OCI-LY7 (cell line): Measurements from ENCODE around the gene NPR3. TPM values are rescaled to one million over a fixed set of nuclear protein-coding genes. Genes with fewer than 3 reads are reported as not detected.

ENCODE experiments used
- Bru-seq: library from RNA; stranded (reverse); fragments of 400-500 nt; gene quantifications from one replicate; lab custom pipeline; 2021; lab: Mats Ljungman, UMichigan
- BruChase-seq, 2 experiments: library from RNA; stranded (reverse); fragments of 400-500 nt; gene quantifications; one replicate each; lab custom pipeline; 2021; lab: Mats Ljungman, UMichigan
- BruUV-seq: library from RNA; stranded (reverse); fragments of 400-500 nt; replicated peaks from 2 replicates; lab custom pipeline; 2021; lab: Mats Ljungman, UMichigan
- CTCF ChIA-PET: fragments of 300-600 bp; sonication (Branson Sonifier 250); formaldehyde crosslinking; loops from one replicate; lab custom pipeline; 2022; ENCODE audit warnings: antibody characterized with exemption; ENCODE audit not compliant: unreplicated experiment; lab: Charles Lee
- POLR2A ChIA-PET: fragments of 300-600 bp; sonication (Branson Sonifier 250); formaldehyde crosslinking; loops from one replicate; lab custom pipeline; 2022; ENCODE audit warnings: antibody characterized with exemption; lab: Charles Lee
- DNase-seq: peaks from one replicate; pipeline ENCODE4 v3.0.0-alpha.2; 2015; ENCODE audit warnings: low spot score
- H2AFZ ChIP-seq: fragments of 200-600 bp; sonication (generic), shearing (Covaris generic); 2 replicates; pipeline ENCODE4 v1.6.1; 2014; ENCODE audit warnings: mild to moderate bottlenecking, antibody characterized with exemption, low read length, moderate library complexity
- H3K27ac ChIP-seq: fragments of 200-600 bp; sonication (generic); 2 replicates; pipeline ENCODE4 v1.5.1; 2014; ENCODE audit warnings: mixed run types, low read depth, mild to moderate bottlenecking, moderate library complexity, low read length, inconsistent platforms; ENCODE audit not compliant: poor library complexity, severe bottlenecking
- H3K36me3 ChIP-seq: fragments of 200-600 bp; sonication (generic); 2 replicates; pipeline ENCODE4 v1.6.1; 2014; ENCODE audit warnings: mild to moderate bottlenecking, antibody characterized with exemption, low read length, moderate library complexity, mixed read lengths; ENCODE audit not compliant: insufficient read depth
- H3K4me1 ChIP-seq: fragments of 200-600 bp; sonication (generic); 2 replicates; pipeline ENCODE4 v1.5.1; 2014; ENCODE audit warnings: mild to moderate bottlenecking, low read length; ENCODE audit not compliant: insufficient read depth, poor library complexity, severe bottlenecking
- H3K4me2 ChIP-seq: fragments of 200-600 bp; sonication (generic); 2 replicates; pipeline ENCODE4 v1.6.1; 2014; ENCODE audit warnings: mild to moderate bottlenecking, low read length
- H3K4me3 ChIP-seq: fragments of 200-600 bp; sonication (generic); 2 replicates; pipeline ENCODE4 v1.5.1; 2014; ENCODE audit warnings: mild to moderate bottlenecking, low read depth, low read length; ENCODE audit not compliant: poor library complexity, severe bottlenecking
- H3K79me2 ChIP-seq: fragments of 200-600 bp; sonication (generic); 2 replicates; pipeline ENCODE4 v1.6.1; 2016; ENCODE audit warnings: low read depth, mild to moderate bottlenecking, low read length, moderate library complexity, mixed read lengths; ENCODE audit not compliant: insufficient read depth
- H3K9me2 ChIP-seq: fragments of 200-600 bp; sonication (generic); 2 replicates; pipeline ENCODE4 v1.6.1; 2016; ENCODE audit warnings: mild to moderate bottlenecking, low read length, mixed read lengths; ENCODE audit not compliant: insufficient read depth
- H3K9me3 ChIP-seq: fragments of 200-600 bp; sonication (generic); 2 replicates; pipeline ENCODE4 v1.6.1; 2014; ENCODE audit warnings: mild to moderate bottlenecking, mixed run types, low read length, mixed read lengths
- H4K20me1 ChIP-seq: fragments of 200-600 bp; sonication (generic); 2 replicates; pipeline ENCODE4 v1.6.1; 2014; ENCODE audit warnings: mild to moderate bottlenecking, antibody characterized with exemption, low read length, moderate library complexity, mixed read lengths; ENCODE audit not compliant: insufficient read depth
- CTCF ChIP-seq: fragments of 200-600 bp; sonication (generic); conservative IDR thresholded peaks from 2 replicates; pipeline ENCODE4 v1.5.1; 2014; ENCODE audit warnings: mild to moderate bottlenecking, antibody characterized with exemption, low read length, moderate library complexity, mixed read lengths
- EZH2phosphoT487 ChIP-seq: fragments of 200-600 bp; sonication (generic); IDR thresholded peaks from 2 replicates; pipeline ENCODE4 v1.6.1; 2018; ENCODE audit warnings: low read depth, borderline replicate concordance, mild to moderate bottlenecking, mixed run types, antibody characterized with exemption, low read length, moderate library complexity, mixed read lengths
- intact Hi-C: fragments of 100-400 bp; cut with micrococcal nuclease; formaldehyde crosslinking; loops from one replicate; pipeline ENCODE4 v1.10.0; 2022; ENCODE audit not compliant: unreplicated experiment
- long read RNA-seq: library from polyadenylated mRNA; stranded (forward); transcript quantifications from one replicate; pipeline ENCODE4 v2.0.0, GENCODE V29; 2022
- total RNA-seq, 2 experiments: library from RNA; depleted of rRNA in 1 of 2; stranded (reverse); fragments of >200 nt in 1 of 2; shearing (Covaris generic) in 1 of 2; gene quantifications; 2 replicates each; pipeline ENCODE4 v1.2.3, GENCODE V29; 2014 to 2022

Gene NPR3
- total RNA-seq (2014; rRNA removed; shearing (Covaris generic)) (not detected in 2 replicates), total RNA-seq (2022) (not detected in 2 replicates), Bru-seq, nascent RNA (not detected), BruChase-seq, experiment 1, labeled RNA remaining after a 6-hour chase (percentile 2 among the genes with signal in this experiment), BruChase-seq, experiment 2, labeled RNA remaining after a 2-hour chase (percentile 3 among the genes with signal in this experiment)
- long read RNA-seq, result 0 reads

- Histone ChIP-seq H3K4me2 (no peak within 1 kb of the TSS), H3K79me2 (no peaks in the 10 kb centered on the region), H2AFZ (no peak within 1 kb of the TSS), H3K9me2 (no peaks in the 10 kb centered on the region), H3K4me3 (no peak within 1 kb of the TSS), H3K4me1 (no peaks in the 10 kb centered on the region), H3K9me3 (no peaks in the 10 kb centered on the region), H4K20me1 (no peaks in the 10 kb centered on the region), H3K27ac (no peak within 1 kb of the TSS), H3K36me3 (no peaks in the 10 kb centered on the region)
- ChIA-PET POLR2A (interaction anchor here (0.6 kb wide), 1 partner anchor 78 kb away, joined by 3 read pairs; no protein-coding TSS in a partner anchor), CTCF (no interaction called here)
- BruUV-seq, result no TSS peak
- intact Hi-C loops, result no loop called here
- DNase-seq, result no peak
- TF ChIP-seq CTCF (no peak), EZH2phosphoT487 (no peak)
Measured at GRCh38 chr5:32710550-32711361, at the start of gene NPR3. TSS of gene NPR3 (plus strand) at chr5:32711321. CDS start at chr5:32711777, 456 bp downstream.

GRCh38 chr5:32664523-32664922 is 46.6 kb upstream of the NPR3 start:
- Histone ChIP-seq H2AFZ (no peak overlapping the region), H4K20me1 (no peaks in the 10 kb centered on the region), H3K79me2 (no peaks in the 10 kb centered on the region), H3K4me1 (no peaks in the 10 kb centered on the region), H3K9me3 (no peaks in the 10 kb centered on the region), H3K4me2 (no peak overlapping the region), H3K4me3 (no peak overlapping the region), H3K9me2 (no peaks in the 10 kb centered on the region), H3K36me3 (no peaks in the 10 kb centered on the region), H3K27ac (no peak overlapping the region)
- DNase-seq, result no peak
- CTCF ChIA-PET, result no interaction called here
- POLR2A ChIA-PET, result no interaction called here
- BruUV-seq, result no TSS peak
- no peak for TF ChIP-seq EZH2phosphoT487
- TF ChIP-seq CTCF, result no peak
- intact Hi-C loops, result no loop called here

- no peaks in the 10 kb centered on the region for H3K36me3 ChIP-seq
- no peak for TF ChIP-seq CTCF
- no peak for TF ChIP-seq EZH2phosphoT487
- no peak overlapping the region for H3K4me2 ChIP-seq
- no peak overlapping the region for H3K27ac ChIP-seq
- intact Hi-C loops, result no loop called here
- no peaks in the 10 kb centered on the region for H3K9me3 ChIP-seq
- H3K4me1 ChIP-seq, result no peaks in the 10 kb centered on the region
- BruUV-seq, result no TSS peak
- POLR2A ChIA-PET, result no interaction called here
- no peak overlapping the region for H3K4me3 ChIP-seq
- DNase-seq, result no peak
- no peaks in the 10 kb centered on the region for H3K9me2 ChIP-seq
- no peaks in the 10 kb centered on the region for H3K79me2 ChIP-seq
- no peaks in the 10 kb centered on the region for H4K20me1 ChIP-seq
- H2AFZ ChIP-seq, result no peak overlapping the region
- CTCF ChIA-PET, result no interaction called here
Measured at GRCh38 chr5:32668552-32668951, 42.6 kb upstream of the NPR3 start.
